ENCODE data around the gene CSNK1G1.

CSNK1G1 gene

DNA sequence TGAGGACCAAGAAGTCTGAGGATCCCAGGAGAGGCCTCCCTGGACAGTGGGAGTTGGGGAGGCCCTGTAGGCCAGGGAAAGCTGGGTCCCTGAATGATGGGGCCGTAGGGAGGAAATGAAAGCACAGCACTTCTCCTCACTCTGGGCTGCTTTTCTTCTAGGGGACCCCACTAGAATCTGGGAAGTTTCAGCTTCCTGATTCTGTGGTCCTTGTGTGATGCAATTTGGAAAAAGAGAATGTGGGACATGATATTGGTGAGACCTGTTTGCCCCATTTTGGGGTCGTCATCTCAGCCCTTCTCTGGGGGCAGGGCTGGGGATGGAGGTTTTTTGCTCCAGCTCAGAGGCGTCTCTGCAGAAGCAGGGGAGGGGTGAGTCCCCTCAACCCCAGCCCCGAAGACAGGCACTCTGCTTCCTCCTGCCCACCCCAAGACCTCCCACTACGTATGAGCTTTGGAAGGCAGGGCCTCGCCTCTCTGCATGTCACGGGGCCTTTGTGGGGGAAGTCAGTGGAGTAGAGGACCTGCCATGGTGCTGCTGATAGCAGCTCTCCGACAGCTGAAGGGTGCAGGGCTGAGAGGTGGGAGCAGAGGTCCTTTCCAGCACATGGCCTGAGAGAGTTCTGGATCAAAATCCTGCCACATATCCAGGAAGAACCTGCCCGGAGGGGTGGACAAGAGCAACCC is 205.9 kb downstream of the CSNK1G1 start:
- DNase-seq: no peak

- DNase-seq: no peak
These were observed 206.5 kb downstream of the CSNK1G1 start for GRCh38 chr15:64149424-64149823.

DNA sequence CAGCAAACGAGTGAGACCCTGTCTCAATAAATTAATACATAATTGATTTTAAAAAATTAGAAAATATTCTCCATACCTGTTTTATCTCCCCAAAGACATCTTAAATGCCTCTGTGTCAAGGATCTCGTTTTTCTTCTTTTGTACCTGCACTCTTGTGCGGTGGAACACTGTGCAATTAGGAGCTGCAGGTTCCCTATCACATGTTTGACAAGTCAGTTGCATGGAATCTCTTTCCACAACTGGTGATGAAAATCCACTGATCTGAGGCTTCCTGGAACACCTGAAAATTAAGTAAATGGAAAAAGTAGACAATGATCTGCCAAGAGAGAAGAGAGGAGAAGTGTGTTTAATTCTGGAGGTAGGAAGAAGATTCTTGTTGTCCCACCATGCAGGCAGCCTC is 207.4 kb downstream of the CSNK1G1 start:
- no peak for DNase-seq

GRCh38 chr15:64148168-64148567 is 207.8 kb downstream of the CSNK1G1 start:
- DNase-seq: no peak

DNA sequence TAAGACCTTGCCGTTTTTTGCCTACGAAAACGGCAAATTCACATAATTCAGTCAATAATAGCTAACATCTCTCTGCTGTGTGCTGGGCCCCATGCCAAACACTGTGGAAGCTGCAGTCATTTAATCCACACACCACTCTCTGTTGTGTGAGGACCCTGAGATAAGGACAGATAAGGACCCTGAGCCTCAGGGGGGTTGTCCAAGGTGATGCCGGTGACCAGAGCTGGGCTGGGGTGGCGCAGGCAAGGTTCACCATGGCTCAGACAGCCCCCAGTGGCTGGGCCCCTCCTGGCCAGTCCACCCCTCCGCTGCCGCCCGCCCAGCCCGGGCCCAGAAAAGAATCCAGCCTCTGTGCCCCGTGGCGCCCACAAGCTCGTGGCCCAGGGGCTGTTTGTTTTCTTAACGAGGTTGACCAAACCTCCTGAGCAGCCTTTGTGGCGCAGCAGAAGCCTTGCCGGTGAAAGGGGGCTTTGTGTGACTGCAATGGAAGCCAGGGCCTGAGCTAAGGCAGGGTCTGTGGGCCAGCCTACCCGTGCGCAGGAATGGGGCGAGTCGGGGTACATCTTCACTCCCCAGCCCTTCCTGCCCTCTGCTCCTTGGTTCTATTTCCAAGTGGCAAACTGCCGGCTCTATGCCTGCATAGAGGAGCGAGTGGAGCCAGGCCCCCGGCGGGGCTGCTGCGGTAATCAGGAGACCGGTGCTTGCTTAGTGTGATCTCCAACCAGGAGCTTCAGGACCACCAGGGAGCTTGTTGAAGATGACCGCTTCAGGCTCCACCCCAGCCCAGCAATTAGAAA is 208.9 kb downstream of the CSNK1G1 start:
- no peak for DNase-seq

GRCh38 chr15:64146520-64146884 is 209.5 kb downstream of the CSNK1G1 start:
- no peak for DNase-seq

DNA sequence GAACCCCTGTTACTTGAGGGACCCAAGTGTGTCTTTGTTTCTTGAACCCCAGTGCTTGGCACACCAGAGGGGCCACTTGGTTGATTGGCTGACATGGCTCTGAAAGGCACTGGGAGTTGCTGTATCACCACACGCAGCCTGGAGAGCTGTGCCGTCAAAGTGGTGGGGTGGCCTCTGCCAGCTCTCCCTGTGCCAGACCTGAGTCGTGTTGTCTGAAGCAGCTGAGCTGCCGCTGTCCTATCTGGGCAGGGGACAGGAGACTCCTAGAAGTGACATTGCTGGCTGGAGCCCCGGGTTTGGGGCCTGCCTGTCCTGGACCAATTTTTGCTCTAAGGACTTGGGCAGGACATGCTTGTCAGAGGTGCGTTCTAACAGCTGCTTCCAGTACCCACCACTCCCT is 209.9 kb downstream of the CSNK1G1 start:
- DNase-seq: no peak

DNA sequence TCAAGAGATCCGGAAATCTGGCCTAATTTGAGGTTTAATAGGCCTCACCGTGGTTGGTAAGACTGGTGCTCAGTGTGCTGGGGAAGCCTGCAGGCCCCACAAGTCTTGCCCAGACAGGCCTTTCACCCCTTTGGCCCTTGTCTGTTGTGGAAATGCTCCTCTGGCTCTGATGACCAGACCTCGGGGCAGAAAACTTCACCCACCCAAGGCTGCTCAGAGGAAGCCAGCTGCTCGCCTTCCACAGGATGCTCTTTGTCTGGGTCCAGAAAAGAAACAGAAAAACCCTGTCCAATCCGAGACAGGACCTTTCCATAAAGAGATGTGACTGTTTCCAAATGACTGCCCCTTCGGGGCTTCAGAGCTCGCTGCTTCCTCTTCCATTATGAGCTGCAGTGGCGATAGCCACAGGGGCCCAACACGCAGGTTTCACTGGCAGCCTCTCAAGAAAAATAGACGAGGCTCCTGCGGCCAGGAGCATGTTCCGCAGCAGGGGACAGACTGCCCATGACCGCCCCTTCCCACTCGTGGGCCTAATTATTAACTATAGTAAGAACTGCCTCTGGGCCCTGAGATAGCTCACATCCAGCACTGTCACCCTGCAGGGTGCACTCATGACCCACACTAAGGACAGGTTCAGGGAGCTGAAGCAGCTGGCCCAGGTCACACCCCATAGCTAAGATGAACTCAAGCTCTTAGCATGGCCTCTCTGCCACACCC is 211.2 kb downstream of the CSNK1G1 start:
- no peak for DNase-seq

- no peak for DNase-seq
These were observed 211.8 kb downstream of the CSNK1G1 start for GRCh38 chr15:64144192-64144564.

GRCh38 chr15:64143276-64143675 is 212.7 kb downstream of the CSNK1G1 start:
- no peak for DNase-seq

DNA sequence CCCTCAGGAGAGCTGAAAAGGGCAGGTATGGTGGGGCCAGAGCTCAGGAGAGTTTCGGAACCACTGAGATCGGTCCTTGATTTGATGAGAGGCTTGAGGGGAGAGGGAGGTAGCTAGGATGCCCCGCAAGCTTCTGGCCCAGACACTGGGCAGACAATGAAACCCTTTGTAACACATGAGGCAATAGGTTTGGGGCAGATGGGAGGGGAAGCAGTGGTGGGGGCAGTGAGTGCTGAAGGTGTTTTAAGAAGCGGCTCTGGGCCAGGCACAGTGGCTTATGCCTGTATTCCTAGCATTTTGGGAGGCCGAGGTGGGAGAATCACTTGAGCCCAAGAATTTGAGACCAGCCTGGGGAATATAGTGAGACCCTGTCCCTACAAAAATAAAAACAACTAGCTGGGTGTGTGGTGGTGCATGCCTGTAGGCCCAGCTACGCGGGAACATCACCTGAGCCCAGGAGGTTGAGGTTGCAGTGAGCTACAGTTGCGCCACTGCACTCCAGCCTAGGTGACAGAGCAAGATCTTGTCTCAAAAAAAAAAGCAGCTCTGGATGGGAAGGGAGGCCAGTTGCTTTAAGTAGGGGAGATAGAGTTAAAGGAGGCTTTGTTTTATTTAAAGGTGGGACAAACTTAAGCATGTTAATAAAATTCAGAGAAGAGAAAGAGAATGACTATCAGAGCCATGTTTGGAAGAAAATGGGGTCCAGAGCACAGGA is 214.0 kb downstream of the CSNK1G1 start:
- DNase-seq: no peak

DNA sequence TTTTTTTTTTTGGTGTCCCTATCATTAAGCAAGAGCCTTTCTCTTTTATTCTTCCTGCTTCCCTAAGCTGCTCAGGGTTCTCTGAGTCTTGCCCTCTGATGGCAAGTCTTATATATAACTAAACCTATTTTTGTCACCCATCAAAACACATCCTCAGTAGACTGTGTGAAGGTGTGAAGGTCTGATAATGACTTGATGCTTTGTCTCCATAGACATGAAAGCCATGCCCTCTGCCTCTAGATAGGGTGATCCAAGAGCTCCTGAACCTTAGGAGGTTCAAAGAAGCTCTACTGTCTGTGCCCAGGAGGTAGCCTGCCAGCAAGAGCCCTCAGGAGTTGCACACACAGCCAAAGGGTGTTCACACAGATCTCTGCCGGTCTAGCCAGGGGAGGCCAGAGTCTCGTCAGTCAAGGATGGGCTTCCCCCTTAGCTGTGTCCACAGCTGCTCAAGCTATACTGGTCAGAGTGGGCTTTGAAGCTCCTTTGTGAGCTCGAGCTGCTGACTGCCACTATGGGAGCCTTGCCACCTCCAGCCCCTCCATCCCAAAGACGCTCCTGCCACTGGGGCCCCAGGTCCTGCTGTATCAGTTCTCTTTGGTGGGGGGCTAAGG is 217.5 kb downstream of the CSNK1G1 start:
- DNase-seq: no peak

DNA sequence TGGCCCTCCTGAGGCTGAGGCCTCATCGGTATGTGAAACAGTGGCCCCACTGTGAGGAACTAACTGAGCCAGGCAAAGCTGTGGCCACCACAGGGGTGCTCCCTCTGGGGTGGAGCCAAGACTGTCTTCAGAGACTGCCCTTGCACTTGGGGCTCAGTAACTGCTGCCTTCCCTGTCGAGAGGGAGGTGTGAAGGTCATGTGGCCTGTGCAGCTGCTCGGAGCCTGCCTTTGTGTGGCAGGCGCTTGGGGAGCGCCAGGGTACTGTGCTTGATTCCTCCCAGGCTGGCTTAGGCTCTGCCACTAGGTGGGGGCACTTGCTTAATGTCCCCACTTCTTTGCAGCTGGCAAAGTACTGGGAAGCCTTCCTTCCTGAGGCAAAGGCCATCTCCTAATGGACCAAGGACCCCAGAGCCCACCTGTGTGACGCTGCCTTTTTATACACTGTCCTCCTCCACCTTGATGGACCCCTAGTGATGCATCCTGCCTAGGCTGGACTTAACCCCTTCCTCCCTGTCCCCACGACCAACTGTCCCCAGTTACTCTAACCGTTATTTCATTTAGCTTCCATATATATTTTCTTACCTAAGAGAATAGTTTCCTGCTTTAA is 218.6 kb downstream of the CSNK1G1 start:
- DNase-seq: no peak

- DNase-seq: no peak
These were observed 219.6 kb downstream of the CSNK1G1 start for GRCh38 chr15:64136347-64136746.

- no peak for DNase-seq
These were observed 221.6 kb downstream of the CSNK1G1 start for GRCh38 chr15:64134345-64134829.

DNA sequence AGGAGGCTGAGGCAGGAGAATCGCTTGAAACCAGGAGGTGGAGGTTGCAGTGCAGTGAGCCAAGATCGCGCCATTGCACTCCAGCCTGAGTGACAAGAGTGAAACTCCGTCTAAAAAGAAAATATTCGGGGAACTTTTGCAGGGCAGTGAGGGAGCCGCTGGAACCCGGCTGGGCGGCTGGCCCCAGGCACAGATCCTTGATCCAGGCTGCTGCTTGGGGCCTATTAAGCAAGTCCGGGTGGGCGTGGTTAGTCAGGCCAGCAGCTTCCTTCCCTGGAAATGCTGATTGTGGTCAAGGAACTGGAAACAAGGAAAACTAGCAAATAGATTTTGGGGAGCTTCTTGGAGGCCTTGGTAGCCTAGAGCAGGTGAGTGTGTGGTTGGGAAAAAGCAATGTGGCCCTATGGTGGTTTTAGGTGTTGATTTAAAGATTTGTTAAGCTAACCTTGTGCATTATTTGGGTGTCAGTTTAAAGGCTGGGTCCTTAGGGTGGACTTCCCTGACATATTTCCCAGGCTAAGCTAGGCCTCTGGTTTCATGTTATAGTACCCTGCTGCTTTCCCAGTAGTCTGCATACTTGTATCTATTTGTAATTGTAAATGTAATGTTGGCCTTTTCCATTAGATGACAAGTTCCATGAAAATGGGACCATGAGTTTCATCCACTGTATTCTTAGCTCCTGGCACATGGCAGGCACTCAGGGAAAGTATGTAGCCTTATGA is 222.2 kb downstream of the CSNK1G1 start:
- no peak for DNase-seq

DNA sequence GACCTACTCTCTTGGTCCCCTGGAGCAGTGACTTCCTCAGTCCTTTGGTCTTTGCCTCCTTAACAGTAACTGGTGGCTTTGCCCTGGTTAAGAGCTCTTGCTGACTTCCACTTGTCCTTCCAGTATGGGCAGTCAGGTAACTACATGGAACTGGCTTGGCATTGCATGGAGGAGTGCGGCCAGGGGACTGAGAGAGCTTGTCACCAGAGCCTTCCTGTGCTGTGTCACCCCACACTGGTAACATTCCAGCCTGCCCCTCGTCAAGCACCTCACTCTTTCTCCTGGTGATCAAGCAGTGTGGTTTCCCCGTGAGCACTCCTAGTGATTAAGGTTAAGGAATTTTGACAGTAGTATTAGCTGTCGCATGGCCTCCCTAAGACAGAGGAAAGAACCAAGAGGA is 223.8 kb downstream of the CSNK1G1 start:
- DNase-seq: no peak

- DNase-seq: no peak
These were observed 224.4 kb downstream of the CSNK1G1 start for GRCh38 chr15:64131547-64131946.

DNA sequence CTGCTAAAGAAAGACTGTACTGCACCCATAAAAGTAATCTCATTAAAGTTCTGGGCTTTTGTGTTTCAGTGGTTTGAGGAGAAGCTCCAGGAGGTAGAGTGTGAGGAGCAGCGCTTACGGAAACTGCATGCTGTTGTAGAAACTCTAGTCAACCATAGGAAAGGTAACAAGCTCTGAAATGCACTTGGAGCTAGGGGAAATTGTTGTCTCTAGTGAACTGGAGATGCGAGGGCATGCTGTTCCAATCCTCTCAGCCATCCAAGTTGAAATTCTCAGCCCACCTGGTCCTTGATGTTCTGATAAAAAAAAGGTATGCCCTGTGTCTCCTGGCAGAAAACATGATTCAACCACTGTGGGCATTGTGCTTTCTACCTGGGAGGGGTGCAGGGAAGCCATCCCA is 225.8 kb downstream of the CSNK1G1 start:
- DNase-seq: no peak

GRCh38 chr15:64127521-64128270 is 228.3 kb downstream of the CSNK1G1 start:
- no peak for DNase-seq

GRCh38 chr15:64125978-64126377 is 230.0 kb downstream of the CSNK1G1 start:
- no peak for DNase-seq

Measured in NCI-H345 (cell line).